ENCODE measurements around the gene PTK6.
A peak's percentile ranks its signal among the peaks of the same experiment; 100 is the strongest.
"Not testable (repeated sequence)": the region's sequence is repeated elsewhere in the genome, so short reads cannot be mapped to it uniquely, and the experiment has no call there.

The PTK6 gene

DNA sequence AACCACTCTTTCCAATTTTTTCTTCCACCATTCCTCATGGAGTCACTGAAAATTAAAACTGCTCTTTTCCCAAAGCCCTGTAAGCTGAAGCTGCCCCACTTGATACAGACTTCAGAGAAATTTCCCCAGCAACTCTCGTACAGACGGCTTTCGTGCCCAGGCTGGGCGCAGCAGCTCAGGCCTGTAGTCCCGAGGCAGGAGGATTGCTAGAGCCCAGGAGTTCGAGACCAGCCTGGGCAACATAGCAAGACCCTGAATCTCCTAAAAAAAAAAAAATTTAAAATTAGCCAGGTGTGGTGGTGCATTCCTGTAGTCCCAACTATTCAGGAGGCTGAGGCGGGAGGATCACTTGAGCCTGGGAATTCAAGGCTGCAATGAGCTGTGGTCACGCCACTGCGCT, 10.0 kb downstream of the PTK6 start:
- DNase-seq, result no peak

DNA sequence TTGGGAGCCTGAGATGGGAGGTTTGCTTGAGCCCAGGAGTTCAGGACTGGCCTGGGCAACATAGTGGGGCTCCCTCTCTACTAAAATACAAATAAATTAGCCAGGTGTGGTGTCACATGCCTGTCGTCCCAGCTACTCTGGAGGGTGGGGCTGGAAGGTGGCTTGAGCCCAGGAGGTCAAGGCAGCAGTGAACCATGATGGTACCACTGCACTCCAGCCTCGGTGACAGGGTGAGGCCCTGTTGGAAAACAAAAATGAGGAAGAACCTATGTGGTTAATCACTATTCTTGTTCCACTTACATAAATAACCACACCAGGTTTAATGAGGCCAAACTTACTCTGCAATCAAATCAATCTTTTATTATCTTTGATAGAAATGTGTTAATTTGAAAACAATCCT, 11.2 kb downstream of the PTK6 start:
- no peak for DNase-seq

DNA sequence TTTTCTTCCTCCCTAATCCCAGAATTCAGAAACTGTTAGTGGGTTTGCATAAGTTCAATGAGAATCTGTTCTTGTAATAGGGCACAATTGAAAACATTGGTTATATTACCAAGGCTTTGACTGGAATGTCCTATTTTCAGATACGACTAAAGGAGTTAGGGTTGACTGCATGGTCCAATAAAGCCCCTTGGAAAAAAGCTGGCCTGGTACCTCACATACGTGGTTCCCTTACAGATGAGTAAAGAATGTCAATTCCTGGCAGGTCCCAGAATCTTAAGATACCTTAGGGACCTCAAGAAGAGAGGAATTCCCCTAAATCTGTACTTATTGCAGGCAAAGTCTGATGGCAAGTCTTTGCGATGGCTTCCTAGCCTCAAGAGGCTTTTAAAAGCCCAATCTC, 12.0 kb downstream of the PTK6 start:
- DNase-seq, result no peak

DNA sequence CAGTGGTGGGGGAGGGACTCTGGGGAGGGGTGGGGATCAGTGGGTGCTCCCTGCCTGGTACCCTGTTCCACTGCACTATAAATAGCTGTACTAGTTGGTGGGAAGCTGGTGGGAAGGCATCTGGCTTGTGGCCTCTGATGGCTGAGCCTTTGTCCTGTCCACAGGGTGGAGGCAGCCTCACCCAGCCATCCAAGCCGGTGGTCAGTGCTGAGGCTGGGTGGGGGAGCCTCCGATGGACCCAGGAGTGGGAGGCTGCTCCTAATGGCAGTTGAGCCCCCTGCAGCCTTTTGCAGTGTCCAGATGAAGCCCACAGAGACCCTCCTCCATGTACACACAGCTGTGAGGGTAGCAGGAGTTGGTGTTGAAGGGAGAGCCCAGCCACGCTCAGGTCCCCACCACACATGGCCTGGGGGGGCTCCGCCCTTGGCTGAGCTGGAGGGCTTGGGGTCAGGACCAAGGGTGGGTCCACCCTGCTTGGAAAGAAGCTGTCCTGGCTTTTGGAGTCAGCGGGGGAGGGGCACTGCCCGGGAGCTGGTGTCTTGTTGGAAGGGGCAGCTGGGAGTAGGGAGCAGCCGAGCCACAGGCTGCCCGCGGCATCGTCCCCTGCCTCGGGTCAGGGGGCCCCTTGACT, 14.1 kb downstream of the PTK6 start:
- DNase-seq, result no peak

DNA sequence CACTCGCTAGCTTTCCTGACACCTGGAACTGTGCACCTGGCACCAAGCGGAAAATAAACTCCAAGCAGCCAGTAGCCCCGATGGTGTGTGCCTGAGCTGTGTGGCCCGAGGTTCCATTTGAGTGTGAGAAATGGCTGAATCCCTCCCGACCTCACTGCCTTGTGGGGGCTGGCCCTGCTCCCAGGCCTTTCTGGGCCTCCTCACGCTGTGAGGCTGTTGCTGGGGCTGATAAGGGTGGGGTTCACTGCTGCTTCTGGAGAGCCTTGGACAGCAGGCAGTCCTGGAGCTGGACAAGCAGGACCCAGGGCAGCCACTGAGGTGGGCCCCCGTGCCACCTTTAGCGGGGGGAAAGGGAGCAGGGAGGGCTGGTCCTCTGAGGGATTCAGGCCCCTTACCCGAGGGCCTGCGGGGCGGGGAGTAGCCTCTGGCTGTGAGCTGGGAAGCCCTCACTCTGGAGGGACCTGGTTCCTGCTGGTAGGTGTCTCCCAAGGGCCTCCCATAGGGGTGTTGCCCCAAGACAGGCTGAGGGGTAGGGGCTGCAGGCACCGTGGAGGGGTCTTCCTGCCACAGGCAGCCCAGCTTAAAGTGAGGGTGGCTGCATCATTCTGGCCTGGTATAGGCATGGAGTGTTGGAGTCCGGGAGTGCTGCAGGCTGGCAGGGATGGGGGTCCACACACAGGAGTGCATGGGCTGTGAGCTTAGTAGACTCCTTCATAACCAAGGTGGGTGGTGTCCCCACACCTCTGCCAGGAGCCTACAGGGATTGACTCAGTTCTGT, 14.9 kb downstream of the PTK6 start:
- DNase-seq, result no peak

DNA sequence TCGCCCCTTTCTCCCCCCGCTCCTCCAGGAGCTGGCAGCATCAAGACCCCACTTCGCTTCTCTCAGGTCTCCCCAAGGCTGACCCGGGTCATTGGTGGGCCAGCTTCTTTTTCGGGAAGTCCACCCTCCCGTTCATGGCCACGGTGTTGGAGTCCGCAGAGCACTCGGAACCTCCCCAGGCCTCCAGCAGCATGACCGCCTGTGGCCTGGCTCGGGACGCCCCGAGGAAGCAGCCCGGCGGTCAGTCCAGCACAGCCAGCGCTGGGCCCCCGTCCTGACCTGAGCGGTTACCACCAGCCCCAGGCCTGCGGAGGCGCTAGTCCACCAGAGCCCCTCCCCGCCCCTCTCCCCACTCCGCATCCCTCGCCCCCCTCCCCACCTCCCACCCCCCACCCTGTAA, 15.6 kb downstream of the PTK6 start:
- no peak for DNase-seq

DNA sequence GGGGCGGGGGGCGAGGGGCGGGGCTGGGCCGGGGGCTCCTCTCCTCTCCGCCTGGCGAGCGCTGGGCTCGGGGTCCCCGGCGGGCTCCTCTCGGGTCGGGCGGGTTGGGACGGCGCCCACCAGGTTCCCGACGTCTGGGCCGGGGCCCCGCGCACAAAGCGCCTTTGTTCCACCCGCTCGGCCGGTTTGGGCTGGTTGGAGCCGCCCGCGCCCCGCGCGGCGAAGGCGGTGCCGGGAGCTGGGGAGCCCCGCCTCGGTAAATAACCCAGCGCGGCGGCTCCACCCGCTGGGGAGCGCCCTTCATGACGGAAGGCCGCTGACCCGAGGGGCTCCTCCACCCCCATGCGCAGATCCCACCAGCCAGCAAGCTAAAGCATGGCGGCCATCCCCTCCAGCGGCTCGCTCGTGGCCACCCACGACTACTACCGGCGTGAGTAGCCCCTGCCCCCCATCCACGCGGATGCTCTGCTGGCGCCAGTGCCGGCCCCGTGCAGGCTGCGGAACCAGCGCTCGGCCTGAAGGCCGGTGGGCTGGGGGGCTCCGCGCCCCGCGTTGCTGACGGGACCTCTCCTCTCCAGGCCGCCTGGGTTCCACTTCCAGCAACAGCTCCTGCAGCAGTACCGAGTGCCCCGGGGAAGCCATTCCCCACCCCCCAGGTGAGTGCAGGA, 16.1 kb downstream of the PTK6 start:
- DNase-seq, result peak; percentile 69

DNA sequence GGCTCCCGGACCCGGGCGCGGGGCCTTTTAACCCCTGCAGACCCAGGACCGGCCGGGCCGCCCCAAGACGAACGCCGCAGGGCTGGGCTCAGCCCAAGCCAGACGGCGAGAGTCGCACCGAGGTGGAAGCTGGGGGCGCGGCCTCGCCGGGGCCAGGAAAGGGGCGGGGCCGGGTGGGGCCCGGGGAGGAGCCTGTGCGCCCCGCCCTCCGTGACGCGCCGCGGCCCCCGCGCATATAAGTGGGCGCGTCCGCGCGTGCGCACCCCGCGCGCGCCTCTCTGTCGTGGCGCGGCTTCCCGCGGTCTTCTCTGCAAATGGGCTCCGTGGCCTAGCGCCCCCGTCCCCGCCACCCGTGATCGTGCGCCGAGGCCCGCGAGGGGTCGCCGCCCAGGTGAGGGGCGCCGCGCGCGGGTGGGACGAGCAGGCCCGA, 16.7 kb downstream of the PTK6 start, which contains the start of gene PPDPF:
TSS of gene PPDPF (plus strand) at position 262 of the 430 bp plus-strand sequence. CDS start 544 bp downstream, outside the sequence.
- peak; percentile 89 for DNase-seq

DNA sequence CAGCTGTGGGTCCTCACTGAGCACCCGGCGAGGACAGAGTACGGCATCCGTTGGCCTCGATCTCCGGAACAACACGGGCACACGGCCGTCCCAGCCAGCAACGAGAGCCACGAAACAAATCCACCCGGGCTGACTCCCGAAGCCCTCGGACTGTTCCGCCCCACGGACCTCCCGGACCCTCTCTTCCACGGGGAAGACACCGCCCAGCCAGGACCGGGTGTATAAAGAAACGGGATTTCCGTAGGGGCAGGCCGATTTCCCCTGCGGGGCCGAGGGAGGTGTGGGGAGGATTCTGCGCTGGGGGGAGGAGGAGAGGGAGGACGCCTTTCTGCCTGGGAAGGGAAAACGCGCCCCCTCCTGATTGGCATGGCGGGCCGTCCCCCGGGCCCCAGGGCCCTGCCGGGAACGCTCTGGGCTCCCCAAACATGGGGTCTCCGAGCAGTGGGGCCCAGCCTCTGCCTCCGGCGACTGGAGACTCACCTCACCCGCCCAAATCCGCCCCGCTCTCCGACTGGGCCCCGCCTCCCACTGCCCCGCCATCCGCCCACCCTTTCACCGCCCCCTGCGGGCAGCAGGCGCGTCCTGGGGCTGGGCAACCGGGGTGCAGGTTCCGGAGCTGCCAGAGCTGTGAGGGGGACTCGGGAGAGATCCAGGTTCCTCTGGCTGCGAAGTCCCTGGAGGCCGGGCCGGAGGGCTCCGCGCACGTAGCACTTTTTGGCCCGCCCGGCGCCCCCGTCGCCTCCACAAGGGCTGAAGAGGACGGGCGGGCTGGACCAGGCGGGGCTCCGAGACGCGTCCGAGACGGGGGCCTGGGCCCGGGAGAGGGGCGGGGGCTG, 17.3 kb downstream of the PTK6 start:
- DNase-seq, result peak; percentile 76

DNA sequence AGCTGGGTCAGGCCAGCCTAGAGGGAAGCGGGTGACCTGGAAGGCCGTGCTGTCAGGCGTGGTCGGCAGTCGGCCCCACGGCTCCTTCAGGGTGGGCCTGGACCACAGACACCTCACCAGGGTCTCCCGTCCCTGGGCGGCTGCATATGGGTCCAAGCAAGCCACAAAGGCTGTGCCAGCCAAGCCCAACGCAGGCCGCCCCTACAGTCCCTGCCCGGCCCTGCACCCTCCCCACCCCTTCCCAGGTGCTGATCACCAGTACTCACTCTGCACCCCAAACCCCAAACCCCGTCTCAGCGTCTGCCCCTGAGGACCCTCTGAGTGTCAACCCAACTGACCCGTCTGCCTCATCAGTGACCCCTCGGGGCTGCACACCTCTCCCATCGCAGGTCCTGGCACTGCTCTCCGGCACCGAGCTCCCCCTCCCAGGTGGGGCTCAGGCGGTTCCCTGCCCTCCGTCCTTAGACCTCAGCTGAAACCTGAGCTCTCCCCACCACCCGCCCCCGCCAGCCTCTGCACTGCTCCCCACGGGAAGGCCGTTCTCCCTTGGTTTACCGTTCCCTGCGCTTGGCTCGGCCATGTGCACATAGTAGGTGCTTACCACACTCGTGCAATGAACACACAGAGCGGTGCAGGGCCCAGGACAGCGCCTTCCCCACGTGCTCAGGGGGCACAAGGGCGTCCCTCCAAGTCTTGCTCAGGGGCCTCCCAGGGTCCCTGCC, 18.1 kb downstream of the PTK6 start:
- DNase-seq, result no peak

DNA sequence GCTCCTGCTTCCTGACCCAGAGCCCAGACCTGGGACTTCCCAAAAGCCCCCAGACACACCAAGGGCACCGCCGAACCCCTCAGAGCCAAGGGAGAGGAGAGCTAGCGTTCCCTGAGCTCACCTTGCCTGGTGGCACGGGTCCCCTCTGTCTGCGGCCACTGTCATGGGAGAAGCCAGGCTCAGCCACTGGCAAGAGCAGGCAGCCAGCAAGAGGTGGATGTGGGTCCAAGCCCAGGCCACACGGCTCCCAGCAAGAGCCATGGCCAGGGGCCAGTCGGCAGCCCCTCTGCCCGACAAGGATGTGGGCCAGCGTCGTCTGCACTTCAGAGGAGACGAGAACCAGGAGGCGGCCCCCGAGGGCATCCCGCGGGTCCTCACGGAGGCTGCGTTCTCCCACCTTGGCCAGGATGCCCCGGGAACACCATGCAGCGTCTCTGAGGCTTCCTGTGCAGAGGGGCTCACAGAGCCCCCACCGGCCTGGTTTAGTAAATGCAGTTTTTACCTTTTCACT, 18.8 kb downstream of the PTK6 start:
- DNase-seq, result no peak

DNA sequence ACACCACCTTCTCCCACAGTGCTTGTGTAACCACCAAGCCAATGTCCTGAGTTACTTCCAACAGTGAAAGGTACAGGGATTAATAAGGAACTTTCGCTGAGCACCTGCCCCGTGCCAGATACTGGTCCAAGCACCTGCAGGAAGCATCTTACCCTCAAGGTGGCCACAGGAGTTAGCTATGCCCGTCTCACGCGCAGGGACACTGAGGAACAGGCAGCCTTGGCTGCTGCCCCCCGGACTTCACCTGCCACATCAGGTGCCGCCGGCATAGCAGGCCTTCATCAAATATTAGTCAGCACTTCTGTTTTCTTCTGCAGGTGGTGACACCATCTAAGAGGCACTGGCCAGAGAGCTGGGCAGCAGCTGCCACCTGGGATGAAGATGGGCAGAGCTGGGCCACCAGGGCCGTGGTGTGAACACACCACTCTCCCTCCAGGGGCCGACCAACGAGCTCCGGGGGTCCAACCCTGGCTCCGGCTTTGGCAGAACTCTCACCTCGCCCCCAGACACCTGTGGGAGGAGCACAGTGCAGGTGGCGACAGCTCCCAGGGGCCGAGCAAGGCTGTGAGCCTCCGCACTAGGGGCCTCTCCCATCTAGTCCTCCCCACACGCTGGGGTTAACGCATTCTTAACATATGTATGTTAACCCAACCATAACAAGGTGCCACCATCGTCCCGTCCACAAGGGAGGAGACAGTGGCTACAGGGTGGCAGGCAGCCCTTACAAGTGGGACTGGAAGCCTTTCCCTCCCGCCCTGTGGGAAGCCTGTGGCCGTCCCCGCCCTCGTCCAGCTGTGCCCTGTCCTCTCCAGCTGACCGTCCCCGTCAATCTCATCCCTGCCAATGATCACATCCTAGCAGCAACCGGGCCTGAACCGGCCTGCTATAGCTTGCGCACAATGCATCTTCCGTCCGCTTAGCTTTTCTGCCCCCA, 19.5 kb downstream of the PTK6 start:
- no peak for DNase-seq

DNA sequence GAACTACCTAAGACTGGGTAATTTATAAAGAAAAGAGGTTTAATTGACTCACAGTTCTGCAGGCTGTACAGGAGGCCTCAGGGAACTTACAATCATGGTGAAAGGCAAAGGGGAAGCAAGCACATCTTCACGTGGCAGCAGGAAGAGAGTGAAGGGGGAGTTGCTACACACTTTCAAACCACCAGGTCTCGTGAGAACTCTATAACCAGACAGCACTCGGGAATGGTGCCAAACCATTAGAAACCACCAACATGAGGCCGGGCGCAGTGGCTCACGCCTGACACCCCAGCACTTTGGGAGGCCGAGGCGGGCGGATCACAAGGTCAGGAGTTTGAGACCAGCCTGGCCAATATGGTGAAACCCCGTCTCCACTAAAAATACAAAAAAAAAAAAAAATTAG, 22.7 kb downstream of the PTK6 start:
- not testable (repeated sequence) for DNase-seq

DNA sequence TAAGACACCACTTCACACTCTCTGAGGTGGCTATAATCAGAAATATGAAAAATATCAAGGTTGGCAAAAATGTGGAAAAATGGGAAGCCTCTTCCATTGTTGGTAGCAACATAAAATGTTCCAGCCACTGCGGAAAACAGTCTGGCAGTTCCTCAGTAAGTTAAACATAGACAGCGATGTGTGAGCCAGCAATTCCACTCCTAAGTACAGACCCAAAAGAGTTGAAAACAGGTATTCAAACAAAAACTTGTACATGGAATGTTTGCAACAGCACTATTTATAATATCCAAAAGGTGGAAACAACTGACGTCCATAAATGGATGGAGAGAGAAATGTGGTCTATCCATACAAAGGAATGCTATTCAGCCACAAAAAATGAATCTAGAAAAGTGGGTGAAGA, 24.0 kb downstream of the PTK6 start:
- no peak for DNase-seq

DNA sequence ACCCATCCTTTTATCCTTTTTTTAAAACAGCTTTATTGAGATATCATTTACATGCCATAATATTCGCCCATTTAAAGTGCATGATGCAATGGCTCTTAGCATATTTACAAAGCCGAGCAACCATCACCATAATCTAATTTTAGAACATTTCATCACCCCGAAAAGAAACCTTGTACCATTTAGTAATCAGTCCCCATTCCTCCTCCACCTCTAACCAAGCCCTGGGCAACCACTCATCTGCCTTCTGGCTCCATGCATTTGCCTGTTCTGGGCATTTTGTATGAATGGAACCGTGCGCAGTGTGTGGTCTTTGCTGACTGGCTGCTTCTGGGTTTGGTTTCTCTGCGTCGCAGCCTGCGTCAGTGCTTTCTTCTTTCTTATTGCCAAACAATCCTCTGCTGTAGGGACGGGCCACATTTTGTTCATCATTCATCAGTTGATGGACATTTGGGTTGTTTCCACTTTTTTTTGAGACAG, 28.1 kb downstream of the PTK6 start:
- DNase-seq, result no peak

DNA sequence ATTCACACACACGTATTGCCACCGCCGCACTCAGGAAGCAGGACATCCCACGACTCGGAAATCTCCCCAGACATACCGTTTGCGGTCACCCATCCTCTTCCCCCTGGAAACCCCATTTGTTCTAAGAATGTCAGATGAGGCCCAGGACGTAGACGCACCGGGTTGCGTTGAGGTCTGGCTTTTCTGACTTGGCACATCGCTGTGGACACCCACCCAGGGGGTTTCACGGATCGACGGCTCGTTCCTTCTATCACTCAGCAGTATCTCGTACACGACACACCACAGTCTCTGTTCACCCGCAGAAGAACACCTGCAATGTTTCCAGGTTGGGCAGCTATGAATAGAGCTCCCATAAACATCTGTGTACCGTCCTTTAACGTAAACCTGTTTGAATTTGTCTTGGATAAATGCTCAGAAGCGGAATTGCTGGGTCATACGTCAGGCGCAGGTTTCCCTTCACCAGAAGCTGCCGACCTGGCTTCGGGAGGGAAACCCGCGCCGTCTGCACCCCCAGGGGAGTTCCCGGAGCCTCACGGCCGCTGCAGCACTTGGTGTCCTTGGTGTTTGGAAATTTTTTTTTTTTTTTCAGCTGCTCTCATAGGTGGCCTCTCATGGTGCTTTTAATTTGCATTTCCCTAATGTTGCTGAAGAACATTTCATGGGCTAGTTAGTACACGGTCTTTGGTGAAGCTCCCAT, 29.0 kb downstream of the PTK6 start:
- DNase-seq, result no peak

DNA sequence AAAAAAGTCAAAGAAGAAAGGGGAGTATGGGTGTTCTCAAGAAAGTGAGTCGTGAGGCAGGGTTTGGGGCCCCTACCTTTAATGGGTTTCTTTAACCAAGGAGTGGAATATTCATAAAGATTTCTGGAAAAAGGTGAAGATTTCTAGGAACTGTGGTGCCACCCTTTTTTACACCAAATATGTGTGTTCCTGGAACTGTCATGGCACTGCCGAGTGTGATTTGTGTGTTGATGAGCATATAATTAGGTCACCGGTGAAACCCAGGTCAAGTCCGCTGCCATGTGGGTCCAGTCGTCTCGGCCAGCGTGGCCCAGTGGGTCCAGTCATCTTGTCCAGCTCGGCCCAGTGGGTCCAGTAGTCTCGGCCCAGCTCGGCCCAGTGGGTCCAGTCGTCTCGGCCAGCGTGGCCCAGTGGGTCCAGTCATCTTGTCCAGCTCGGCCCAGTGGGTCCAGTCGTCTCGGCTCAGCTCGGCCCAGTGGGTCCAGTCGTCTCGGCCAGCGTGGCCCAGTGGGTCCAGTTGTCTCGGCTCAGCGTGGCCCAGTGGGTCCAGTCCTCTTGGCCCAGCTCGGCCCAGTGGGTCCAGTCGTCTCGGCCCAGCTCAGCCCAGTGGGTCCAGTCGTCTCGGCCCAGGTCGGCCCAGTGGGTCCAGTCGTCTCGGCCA, 30.0 kb downstream of the PTK6 start:
- no peak for DNase-seq

DNA sequence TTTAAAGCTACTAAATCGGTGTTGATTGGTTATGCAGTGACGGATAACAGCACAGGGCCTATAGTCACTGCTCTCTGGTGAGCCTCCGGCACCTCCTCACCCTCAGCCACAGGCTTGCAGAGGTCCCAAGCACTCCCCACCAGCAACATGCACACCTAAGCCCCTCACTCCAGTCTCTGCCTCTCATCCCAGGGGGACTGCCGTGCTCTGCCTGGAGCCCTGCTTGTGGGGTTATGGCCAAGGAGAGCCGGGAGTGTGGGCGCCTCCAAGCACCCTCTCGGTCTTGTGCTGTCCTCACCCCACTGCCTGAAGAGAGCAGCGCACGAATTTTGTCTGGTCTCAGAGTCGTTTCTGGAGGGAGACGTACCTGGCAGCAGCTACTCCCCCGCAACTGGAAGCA, 31.5 kb downstream of the PTK6 start:
- DNase-seq, result no peak

DNA sequence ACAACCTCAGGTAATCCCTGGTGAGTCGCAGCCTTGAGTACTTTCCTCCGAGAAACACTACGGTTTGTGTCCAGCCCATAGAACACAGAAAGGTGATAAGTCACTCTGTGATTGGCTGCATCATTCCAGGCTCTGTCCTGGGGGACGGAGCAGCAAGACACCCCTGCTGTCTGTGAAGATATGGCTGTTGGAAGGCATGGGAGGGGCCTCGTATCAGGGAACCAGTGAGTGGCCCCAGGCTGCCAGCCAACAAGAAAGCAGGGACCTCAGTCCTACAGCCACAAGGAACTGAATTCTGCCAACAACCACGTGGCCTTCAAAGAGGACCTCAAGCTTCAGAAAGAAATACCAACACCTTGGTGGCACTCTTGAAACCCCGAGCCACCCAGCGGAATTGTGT, 31.9 kb downstream of the PTK6 start:
- DNase-seq, result no peak

DNA sequence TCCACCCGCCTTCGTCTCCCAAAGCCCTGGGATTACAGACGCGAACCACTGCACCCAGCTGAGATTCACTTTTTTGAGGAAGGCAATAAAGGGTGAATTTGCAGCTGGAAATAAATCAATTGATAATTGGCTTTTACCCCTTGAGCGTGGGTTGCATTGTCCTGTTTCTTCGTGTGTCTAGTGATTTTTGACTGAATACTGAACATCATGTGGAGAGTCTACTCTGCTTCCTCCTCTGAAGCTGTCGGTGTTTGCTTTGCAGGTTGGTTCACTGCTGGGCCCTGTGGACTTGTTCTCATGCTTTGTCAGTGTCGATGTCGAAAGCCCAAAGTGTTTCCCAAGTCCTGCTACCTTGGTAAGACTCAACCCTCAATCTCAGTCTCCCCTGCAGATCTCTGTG, 32.5 kb downstream of the PTK6 start:
- no peak for DNase-seq

Data from CD4-positive, alpha-beta T cell treated with Interleukin-12 subunit alpha and Interleukin-12 subunit beta, for 1 hour (primary cell).